Calu3 (cell line): Measurements from ENCODE around the gene GPD2. TPM values are rescaled to one million over a fixed set of nuclear protein-coding genes. Genes with fewer than 3 reads are reported as not detected.
A peak's percentile ranks its signal among the peaks of the same experiment; 100 is the strongest.

Source experiments
- BruUV-seq: library from RNA; stranded (reverse); fragments of 400-500 nt; replicated peaks from 2 replicates; lab custom pipeline; 2021; lab: Mats Ljungman, UMichigan
- CTCF ChIA-PET: fragments of 300-600 bp; sonication (Branson Sonifier 250); formaldehyde crosslinking; loops from one replicate; lab custom pipeline; 2022; ENCODE audit warnings: antibody characterized with exemption; lab: Charles Lee
- DNase-seq: peaks from one replicate; pipeline ENCODE4 v3.0.0; 2022
- H3K27ac Mint-ChIP-seq: one replicate; pipeline ENCODE4 v1.8.0; 2022; ENCODE audit warnings: mixed read lengths; ENCODE audit not compliant: unreplicated experiment
- H3K27me3 Mint-ChIP-seq: one replicate; pipeline ENCODE4 v1.8.0; 2022; ENCODE audit warnings: mixed read lengths; ENCODE audit not compliant: unreplicated experiment
- H3K36me3 Mint-ChIP-seq: one replicate; pipeline ENCODE4 v1.8.0; 2022; ENCODE audit warnings: mild to moderate bottlenecking, moderate library complexity, mixed read lengths; ENCODE audit not compliant: insufficient read depth, unreplicated experiment
- H3K4me1 Mint-ChIP-seq: one replicate; pipeline ENCODE4 v1.8.0; 2022; ENCODE audit warnings: mild to moderate bottlenecking, low read depth, mixed read lengths; ENCODE audit not compliant: unreplicated experiment
- H3K4me3 Mint-ChIP-seq: one replicate; pipeline ENCODE4 v1.8.0; 2022; ENCODE audit warnings: mild to moderate bottlenecking, low read depth, moderate library complexity, mixed read lengths; ENCODE audit not compliant: unreplicated experiment
- H3K9me3 Mint-ChIP-seq: one replicate; pipeline ENCODE4 v1.8.0; 2022; ENCODE audit warnings: low read depth, mixed read lengths; ENCODE audit not compliant: unreplicated experiment
- intact Hi-C: fragments of 100-400 bp; cut with micrococcal nuclease; formaldehyde crosslinking; loops from one replicate; pipeline ENCODE4 v1.10.0; 2022; ENCODE audit not compliant: unreplicated experiment
- total RNA-seq: library from RNA; stranded (reverse); gene quantifications from 2 replicates; pipeline ENCODE4 v1.2.3, GENCODE V29; 2022
- TF ChIP-seq, protein P1 (sequence below): fragments of 200-600 bp; IDR thresholded peaks from one replicate; pipeline ENCODE4 v1.8.0; 2022; ENCODE audit warnings: antibody characterized with exemption; ENCODE audit not compliant: unreplicated experiment

The GPD2 gene
- total RNA-seq, 1 experiment from 2014 or later = 55.4 TPM

DNA sequence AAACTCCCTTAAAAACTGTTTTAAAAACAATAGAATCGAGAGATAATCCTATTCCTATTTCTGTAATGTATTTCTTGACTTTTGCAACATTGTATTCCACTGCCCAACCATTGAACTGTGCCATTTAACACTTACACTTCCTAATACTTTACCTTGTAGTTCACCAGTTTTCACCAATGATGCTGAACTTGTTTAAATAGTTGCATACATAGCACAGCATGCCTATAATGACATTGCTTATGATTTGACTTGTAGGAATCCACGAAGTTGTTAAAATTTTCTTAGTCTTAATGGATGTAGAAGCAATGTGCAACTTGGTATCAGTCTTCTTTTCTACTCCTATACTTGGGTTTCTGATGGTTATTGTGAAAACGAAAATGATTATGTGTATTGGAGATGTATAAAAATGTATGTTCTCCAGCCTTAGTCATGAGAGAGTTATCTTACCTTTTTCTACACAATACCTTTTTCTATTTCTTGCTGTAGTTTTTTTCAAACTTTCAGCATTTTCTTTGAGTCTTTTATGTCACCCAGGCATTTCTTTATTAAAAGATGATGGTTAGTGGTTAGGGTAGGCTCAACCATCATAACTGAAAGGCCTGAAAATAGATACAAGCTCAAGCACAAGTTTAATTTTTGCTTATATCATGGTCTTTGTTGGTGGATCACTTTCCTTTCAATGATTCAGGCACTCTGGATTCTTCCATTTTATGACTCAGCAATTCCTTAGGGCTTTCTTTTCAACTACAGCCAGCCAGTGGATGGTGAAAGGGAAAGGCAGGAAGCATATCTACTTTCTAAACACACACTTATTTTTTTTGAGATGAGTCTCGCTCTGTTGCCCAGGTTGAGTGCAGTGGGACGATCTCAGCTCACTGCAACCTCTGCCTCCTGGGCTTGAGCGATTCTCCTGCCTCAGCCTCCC is 9.4 kb downstream of the GPD2 start:
- CTCF ChIA-PET = no interaction called here
- no peak for DNase-seq
- H3K4me3 Mint-ChIP-seq = no peak overlapping the region
- H3K36me3 Mint-ChIP-seq = no peaks in the 10 kb centered on the region
- TF ChIP-seq, protein P1, sequence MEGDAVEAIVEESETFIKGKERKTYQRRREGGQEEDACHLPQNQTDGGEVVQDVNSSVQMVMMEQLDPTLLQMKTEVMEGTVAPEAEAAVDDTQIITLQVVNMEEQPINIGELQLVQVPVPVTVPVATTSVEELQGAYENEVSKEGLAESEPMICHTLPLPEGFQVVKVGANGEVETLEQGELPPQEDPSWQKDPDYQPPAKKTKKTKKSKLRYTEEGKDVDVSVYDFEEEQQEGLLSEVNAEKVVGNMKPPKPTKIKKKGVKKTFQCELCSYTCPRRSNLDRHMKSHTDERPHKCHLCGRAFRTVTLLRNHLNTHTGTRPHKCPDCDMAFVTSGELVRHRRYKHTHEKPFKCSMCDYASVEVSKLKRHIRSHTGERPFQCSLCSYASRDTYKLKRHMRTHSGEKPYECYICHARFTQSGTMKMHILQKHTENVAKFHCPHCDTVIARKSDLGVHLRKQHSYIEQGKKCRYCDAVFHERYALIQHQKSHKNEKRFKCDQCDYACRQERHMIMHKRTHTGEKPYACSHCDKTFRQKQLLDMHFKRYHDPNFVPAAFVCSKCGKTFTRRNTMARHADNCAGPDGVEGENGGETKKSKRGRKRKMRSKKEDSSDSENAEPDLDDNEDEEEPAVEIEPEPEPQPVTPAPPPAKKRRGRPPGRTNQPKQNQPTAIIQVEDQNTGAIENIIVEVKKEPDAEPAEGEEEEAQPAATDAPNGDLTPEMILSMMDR = no peak
- H3K9me3 Mint-ChIP-seq = no peaks in the 10 kb centered on the region
- H3K4me1 Mint-ChIP-seq = no peaks in the 10 kb centered on the region
- H3K27me3 Mint-ChIP-seq = no peaks in the 10 kb centered on the region
- no peak overlapping the region for H3K27ac Mint-ChIP-seq
- intact Hi-C loops = no loop called here
- no TSS peak for BruUV-seq

DNA sequence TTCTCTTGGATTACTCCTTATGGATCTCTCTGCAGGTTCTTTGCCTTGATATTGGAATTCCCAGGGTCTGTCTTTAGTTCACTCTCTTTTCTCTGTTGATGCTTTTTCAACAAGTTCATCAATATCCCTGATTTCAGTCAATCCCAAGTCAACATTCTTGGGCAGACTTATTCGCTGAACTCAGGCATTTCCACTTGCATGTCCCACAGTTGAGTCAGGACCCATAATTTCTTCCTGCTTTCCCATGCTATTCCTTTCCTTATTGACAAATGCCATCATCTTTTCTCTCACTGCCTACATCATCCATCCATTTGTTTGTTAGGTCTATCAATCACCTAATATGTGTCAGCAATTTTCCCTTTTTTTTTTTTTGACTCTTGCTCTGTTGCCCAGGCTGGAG is 11.6 kb downstream of the GPD2 start:
- no peak overlapping the region for H3K4me3 Mint-ChIP-seq
- DNase-seq = no peak
- TF ChIP-seq, protein P1 = no peak
- H3K27me3 Mint-ChIP-seq = no peaks in the 10 kb centered on the region
- H3K4me1 Mint-ChIP-seq = peaks cover 6% of the 10 kb centered on the region
- no TSS peak for BruUV-seq
- CTCF ChIA-PET = no interaction called here
- no peaks in the 10 kb centered on the region for H3K36me3 Mint-ChIP-seq
- H3K27ac Mint-ChIP-seq = no peak overlapping the region
- H3K9me3 Mint-ChIP-seq = peaks cover 3% of the 10 kb centered on the region
- intact Hi-C loops = no loop called here

DNA sequence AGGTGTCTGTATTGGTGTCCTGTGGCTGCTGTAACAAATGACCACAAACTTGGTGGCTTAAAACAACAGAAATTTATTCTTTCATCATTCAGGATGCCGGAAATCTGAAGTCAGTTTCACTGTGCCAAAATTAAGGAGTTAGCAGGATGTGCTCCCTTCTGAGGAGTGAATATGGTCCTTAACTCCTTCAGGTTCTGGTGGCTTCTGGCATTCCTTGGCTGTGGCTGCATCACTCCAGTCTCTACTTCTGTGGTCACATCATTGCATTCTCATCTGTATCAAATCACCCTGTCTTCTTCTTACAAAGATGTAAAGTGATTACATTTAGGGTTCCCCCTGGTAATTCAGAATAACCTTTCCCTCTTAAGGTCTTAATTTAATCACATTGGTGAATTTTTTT is 12.6 kb downstream of the GPD2 start:
- Mint-ChIP-seq H3K4me1 (peaks cover 16% of the 10 kb centered on the region), H3K27me3 (no peaks in the 10 kb centered on the region), H3K36me3 (peaks cover 2% of the 10 kb centered on the region), H3K9me3 (peaks cover 4% of the 10 kb centered on the region), H3K27ac (no peak overlapping the region), H3K4me3 (no peak overlapping the region)
- DNase-seq = no peak
- CTCF ChIA-PET = no interaction called here
- TF ChIP-seq, protein P1 = no peak
- intact Hi-C loops = no loop called here
- BruUV-seq = no TSS peak

DNA sequence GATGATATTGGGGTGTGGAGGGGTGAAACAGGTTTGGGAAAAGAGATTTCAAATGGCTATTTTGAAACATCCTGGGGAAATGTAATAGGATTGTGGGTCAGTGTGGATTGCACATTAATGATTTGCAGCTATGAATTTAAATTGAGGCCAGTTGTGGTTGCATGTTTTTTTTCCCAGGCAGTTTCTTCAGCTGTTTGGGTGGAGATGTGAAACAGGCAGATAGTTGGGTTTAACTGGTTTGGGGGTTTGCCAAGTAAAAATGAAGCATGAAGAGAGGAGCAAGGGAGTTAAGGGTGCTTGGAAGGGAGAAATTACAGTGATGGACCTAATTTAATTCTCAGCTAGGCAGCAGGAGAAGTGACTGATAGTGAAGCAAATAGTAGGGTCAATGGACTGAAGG is 16.8 kb downstream of the GPD2 start:
- Mint-ChIP-seq H3K9me3 (peaks cover 6% of the 10 kb centered on the region), H3K27ac (peak overlapping the region; percentile 12), H3K4me3 (no peak overlapping the region), H3K27me3 (no peaks in the 10 kb centered on the region), H3K4me1 (peaks cover 54% of the 10 kb centered on the region), H3K36me3 (peaks cover 4% of the 10 kb centered on the region)
- no TSS peak for BruUV-seq
- intact Hi-C loops = no loop called here
- TF ChIP-seq, protein P1 = no peak
- DNase-seq = no peak
- CTCF ChIA-PET = no interaction called here
